Esophagus muscularis mucosa (tissue), 4 donors: ENCODE results near the gene C6orf118. TPM values are rescaled to one million over a fixed set of nuclear protein-coding genes. Genes with fewer than 3 reads are reported as not detected.

Source experiments
- DNase-seq: peaks from one replicate; pipeline ENCODE4 v3.0.0-alpha.2; 2017; ENCODE audit errors: extremely low spot score
- H3K27ac ChIP-seq, 4 donors: fragments of 200-600 bp; sonication (generic); replicated peaks in 1 of 4; 1 replicate in 3 of 4; 2 replicates in 1 of 4; pipeline ENCODE4 v1.5.1; 2016 to 2019; ENCODE audit warnings: mild to moderate bottlenecking in 1 of 4
- H3K27me3 ChIP-seq, 4 donors: fragments of 200-600 bp; sonication (generic); one replicate each; pipeline versions ENCODE4 v1.5.1 to v1.6.0; 2016 to 2019
- H3K36me3 ChIP-seq, 4 donors: fragments of 200-600 bp; sonication (generic); one replicate each; pipeline ENCODE4 v1.5.1; 2016 to 2019
- H3K4me1 ChIP-seq, 4 donors: fragments of 200-600 bp; sonication (generic); one replicate each; pipeline ENCODE4 v1.5.1; 2016 to 2019
- H3K4me3 ChIP-seq, 4 donors: fragments of 200-600 bp; sonication (generic); 1 replicate in 2 of 4; 2 replicates in 2 of 4; pipeline ENCODE4 v1.5.1; 2016 to 2019; ENCODE audit warnings: mild to moderate bottlenecking in 4 of 4, moderate library complexity in 1 of 4
- H3K9me3 ChIP-seq, 4 donors: fragments of 200-600 bp; sonication (generic); 1 replicate in 3 of 4; 2 replicates in 1 of 4; pipeline ENCODE4 v1.5.1; 2016 to 2019
- EP300 ChIP-seq: sonication (generic); formaldehyde crosslinking; IDR thresholded peaks from one replicate; pipeline ENCODE4 v1.6.1; 2017; ENCODE audit warnings: antibody characterized with exemption
- POLR2A ChIP-seq: fragments of 450-650 bp; IDR thresholded peaks from one replicate; pipeline ENCODE4 v1.6.1; 2017; ENCODE audit warnings: antibody characterized with exemption, moderate library complexity, mild to moderate bottlenecking, low read depth
- POLR2AphosphoS5 ChIP-seq, 2 donors: sonication (generic); formaldehyde crosslinking; IDR thresholded peaks; one replicate each; pipeline ENCODE4 v1.6.1; 2017; ENCODE audit warnings: antibody characterized with exemption in 2 of 2
- WGBS: methylation state at CpG from one replicate; pipeline ENCODE4 v1.1.5; 2018; 5-methylcytosine and 5-hydroxymethylcytosine counted together
- intact Hi-C: fragments of 100-400 bp; cut with DNase I; formaldehyde crosslinking; loops from one replicate; pipeline ENCODE4 v1.15.1; 2023
- total RNA-seq, 4 donors: library from RNA; depleted of rRNA; stranded (reverse); fragments of >200 nt; gene quantifications; one replicate each; pipeline versions ENCODE4 v1.1.0 to v1.2.1, GENCODE V29; 2016
- TF ChIP-seq, protein P1 (sequence below), 3 experiments: fragments of 200-600 bp in 2 of 3; fragments of 450-650 bp in 1 of 3; sonication (generic) in 2 of 3; IDR thresholded peaks; one replicate each; pipeline ENCODE4 v1.5.1; 2017 to 2019; ENCODE audit warnings: antibody characterized with exemption in 3 of 3, mild to moderate bottlenecking in 2 of 3, moderate library complexity in 1 of 3

C6orf118 gene
- total RNA-seq, 4 donors from 2014 or later = 0.42 TPM; not detected in 3

DNA sequence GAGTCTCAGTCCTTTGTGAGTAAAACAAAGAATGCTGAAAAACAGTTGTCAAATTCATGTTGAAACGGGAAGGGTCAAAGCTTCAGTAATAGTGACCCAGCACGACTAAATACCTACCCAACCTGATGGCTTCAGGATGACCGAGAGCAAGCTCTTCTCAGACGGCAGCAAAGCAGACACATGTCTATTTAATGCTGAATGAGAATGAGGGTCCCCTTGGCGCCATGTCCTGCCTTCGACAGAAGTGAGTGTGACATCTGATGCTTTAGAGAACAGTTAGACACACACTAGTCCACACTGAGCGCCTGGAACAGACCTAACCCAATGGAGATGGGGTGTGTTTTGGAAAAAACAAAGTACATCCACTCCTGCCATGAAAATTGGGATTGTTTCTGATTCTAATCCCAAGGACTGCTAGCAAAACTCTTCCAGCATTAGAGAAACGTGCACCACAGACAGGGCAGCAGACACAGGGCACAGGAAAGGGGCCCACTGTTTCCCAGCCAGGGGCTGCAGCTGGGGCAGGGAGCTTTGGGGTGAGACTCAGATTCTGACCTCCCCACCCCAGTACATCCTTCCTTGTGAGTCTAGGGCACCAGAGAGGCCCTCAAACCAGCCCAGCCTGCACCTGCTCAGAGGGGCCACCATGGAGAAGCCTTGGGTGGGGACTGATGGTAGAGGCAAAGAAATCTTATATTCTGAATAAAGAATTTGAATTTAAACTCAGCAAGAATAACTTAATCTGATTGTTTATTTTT, 76.5 kb downstream of the C6orf118 start:
- Histone ChIP-seq H3K36me3 (no peaks in the 10 kb centered on the region), H3K27me3 (no peaks in the 10 kb centered on the region)

DNA sequence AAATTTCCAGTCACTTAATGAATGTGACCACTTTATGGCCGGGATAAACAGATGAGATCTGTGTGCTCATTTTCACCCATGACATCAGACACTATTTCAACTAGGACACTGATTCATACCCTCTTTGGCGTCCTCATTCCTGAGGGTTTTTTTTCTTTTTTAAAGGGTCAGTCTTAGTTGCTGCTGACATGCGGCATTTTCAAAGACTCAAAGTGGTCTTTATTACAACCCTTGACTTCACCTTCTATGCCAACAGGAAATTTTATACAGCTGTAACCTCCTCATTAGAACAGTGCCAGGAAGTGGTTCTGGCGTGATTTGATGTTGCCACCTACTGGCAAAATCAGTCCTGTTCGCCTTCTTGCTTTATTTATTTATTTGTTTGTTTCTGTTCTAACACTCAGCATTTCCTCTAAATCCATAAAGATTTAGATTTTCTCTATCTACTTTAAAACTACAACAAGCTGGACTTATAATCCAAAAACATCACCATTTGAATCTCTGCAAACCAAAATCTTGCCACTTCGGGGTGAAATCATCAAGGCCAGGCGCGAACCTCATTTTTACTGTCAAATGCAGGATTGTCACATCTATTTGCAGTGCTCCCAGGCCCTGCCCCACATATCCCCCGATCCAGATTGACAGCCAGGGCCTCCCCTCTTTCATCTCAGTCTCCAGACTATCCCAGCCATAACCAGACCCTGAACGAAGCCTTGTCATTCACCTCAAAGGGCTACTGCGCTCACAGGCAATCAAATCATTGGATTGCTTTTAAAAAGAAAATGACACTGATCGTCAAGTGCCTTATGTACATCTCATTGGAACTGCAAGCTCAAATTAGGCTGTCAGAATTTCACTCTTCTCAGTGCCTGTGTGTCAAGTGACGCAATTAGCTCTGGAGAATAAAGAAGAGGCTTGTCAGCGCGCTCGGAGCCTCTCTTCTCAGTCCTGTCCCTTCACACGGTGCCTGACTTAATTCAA, 77.5 kb downstream of the C6orf118 start:
- intact Hi-C loops = no loop called here
- Histone ChIP-seq H3K4me1 (no peaks in the 10 kb centered on the region), H3K9me3 (peaks cover 0 to 16% (median 6%) of the 10 kb centered on the region in 4 donors), H3K36me3 (no peaks in the 10 kb centered on the region), H3K4me3 (no peak overlapping the region), H3K27ac (no peak overlapping the region), H3K27me3 (no peaks in the 10 kb centered on the region)
- DNase-seq = no peak
- 63% methylated on average over 17 of the region's 17 CpGs for WGBS
- TF ChIP-seq, protein P1, sequence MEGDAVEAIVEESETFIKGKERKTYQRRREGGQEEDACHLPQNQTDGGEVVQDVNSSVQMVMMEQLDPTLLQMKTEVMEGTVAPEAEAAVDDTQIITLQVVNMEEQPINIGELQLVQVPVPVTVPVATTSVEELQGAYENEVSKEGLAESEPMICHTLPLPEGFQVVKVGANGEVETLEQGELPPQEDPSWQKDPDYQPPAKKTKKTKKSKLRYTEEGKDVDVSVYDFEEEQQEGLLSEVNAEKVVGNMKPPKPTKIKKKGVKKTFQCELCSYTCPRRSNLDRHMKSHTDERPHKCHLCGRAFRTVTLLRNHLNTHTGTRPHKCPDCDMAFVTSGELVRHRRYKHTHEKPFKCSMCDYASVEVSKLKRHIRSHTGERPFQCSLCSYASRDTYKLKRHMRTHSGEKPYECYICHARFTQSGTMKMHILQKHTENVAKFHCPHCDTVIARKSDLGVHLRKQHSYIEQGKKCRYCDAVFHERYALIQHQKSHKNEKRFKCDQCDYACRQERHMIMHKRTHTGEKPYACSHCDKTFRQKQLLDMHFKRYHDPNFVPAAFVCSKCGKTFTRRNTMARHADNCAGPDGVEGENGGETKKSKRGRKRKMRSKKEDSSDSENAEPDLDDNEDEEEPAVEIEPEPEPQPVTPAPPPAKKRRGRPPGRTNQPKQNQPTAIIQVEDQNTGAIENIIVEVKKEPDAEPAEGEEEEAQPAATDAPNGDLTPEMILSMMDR (IDR thresholded peaks at IDR 0.05) = peak in 2 of 3 experiments; percentile 12 to 18
- TF ChIP-seq POLR2A (no peak), EP300 (no peak), POLR2AphosphoS5 (IDR thresholded peaks at IDR 0.05) (no peak)

More for the DNA sequence above, 76.5 kb downstream of the C6orf118 start:
- Histone ChIP-seq H3K27ac (no peak overlapping the region), H3K4me1 (no peaks in the 10 kb centered on the region), H3K9me3 (peaks cover 0 to 18% (median 8%) of the 10 kb centered on the region in 4 donors), H3K4me3 (no peak overlapping the region)
- WGBS = 69% methylated on average over 8 of the region's 8 CpGs
- DNase-seq = no peak
- TF ChIP-seq, protein P1 (IDR thresholded peaks at IDR 0.05) = no peak
- TF ChIP-seq POLR2AphosphoS5 (IDR thresholded peaks at IDR 0.05) = no peak
- intact Hi-C loops = no loop called here

DNA sequence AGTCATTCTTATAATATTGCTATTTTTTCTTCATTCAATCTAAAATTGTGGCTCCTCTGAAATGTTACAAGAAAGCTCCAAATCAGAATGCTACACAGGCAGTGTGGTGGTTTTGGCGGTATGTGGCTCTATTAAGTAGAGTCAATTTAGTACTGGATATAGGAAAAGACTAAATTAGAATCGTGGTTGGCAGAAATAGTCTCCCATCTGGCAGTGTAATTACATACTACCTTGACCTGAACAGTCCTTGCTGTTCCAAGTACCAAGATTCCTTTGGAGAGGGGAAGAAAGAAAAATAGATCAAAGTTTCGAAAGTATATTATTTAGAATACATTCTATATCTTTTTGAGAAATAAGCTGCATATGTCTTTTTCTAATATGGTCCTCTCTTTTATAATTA, 78.2 kb downstream of the C6orf118 start:
- Histone ChIP-seq H3K27me3 (no peaks in the 10 kb centered on the region), H3K9me3 (peaks cover 0 to 9% (median 3%) of the 10 kb centered on the region in 4 donors), H3K27ac (no peak overlapping the region), H3K4me3 (no peak overlapping the region), H3K4me1 (no peaks in the 10 kb centered on the region), H3K36me3 (no peaks in the 10 kb centered on the region)
- TF ChIP-seq EP300 (no peak), POLR2A (no peak), POLR2AphosphoS5 (IDR thresholded peaks at IDR 0.05) (no peak)
- TF ChIP-seq, protein P1 (IDR thresholded peaks at IDR 0.05) = no peak
- DNase-seq = no peak
- intact Hi-C loops = no loop called here
- WGBS = 75% methylated on average over 3 of the region's 3 CpGs
